ENCODE results near the gene HBS1L. TPM values are rescaled to one million over a fixed set of nuclear protein-coding genes. Genes with fewer than 3 reads are reported as not detected.

The HBS1L gene
- total and polyA plus RNA-seq, 8 donors, result 55.1 to 71.5 (median 63.4) TPM

- no peak for ATAC-seq
- no peak overlapping the region for H3K4me3 ChIP-seq
Measured at GRCh38 chr6:135096403-135097130, 41.9 kb upstream of the HBS1L start.

GRCh38 chr6:135095716-135096115 lies 41.1 kb upstream of the HBS1L start:
- Histone ChIP-seq H3K4me3 (no peak overlapping the region), H3K27me3 (no peaks in the 10 kb centered on the region), H3K27ac (no peak overlapping the region), H3K4me1 (no peaks in the 10 kb centered on the region), H3K36me3 (no peaks in the 10 kb centered on the region), H3K9me3 (no peaks in the 10 kb centered on the region)
- intact Hi-C loops (cut with DNase I), result no loop called here
- DNase-seq, result no peak
- no peak for TF ChIP-seq CTCF (IDR thresholded peaks at IDR 0.05)
- no peak for ATAC-seq

More at GRCh38 chr6:135096403-135097130, 41.9 kb upstream of the HBS1L start:
- Histone ChIP-seq H3K4me1 (no peaks in the 10 kb centered on the region), H3K27me3 (no peaks in the 10 kb centered on the region), H3K36me3 (no peaks in the 10 kb centered on the region), H3K9me3 (no peaks in the 10 kb centered on the region), H3K27ac (no peak overlapping the region)
- no peak for TF ChIP-seq CTCF (IDR thresholded peaks at IDR 0.05)
- no peak for DNase-seq
- intact Hi-C loops (cut with DNase I), result no loop called here

- ATAC-seq (no peak), DNase-seq (no peak)
- Histone ChIP-seq H3K9me3 (no peaks in the 10 kb centered on the region), H3K4me1 (no peaks in the 10 kb centered on the region), H3K27ac (no peak overlapping the region), H3K4me3 (no peak overlapping the region), H3K27me3 (no peaks in the 10 kb centered on the region), H3K36me3 (no peaks in the 10 kb centered on the region)
- intact Hi-C loops (cut with DNase I), result no loop called here
- no peak for TF ChIP-seq CTCF (IDR thresholded peaks at IDR 0.05)
Measured at GRCh38 chr6:135094403-135094821, 39.8 kb upstream of the HBS1L start.

- no peak for DNase-seq
- no peak overlapping the region for H3K27ac ChIP-seq
Measured at GRCh38 chr6:135093578-135093977, 39.0 kb upstream of the HBS1L start.

GRCh38 chr6:135092724-135093123 lies 38.1 kb upstream of the HBS1L start:
- ATAC-seq (no peak), DNase-seq (no peak)
- Histone ChIP-seq H3K4me1 (peaks cover 0 to 10% of the 10 kb centered on the region in 2 donors), H3K9me3 (no peaks in the 10 kb centered on the region), H3K27ac (no peak overlapping the region), H3K27me3 (no peaks in the 10 kb centered on the region), H3K4me3 (no peak overlapping the region), H3K36me3 (no peaks in the 10 kb centered on the region)
- intact Hi-C loops (cut with DNase I), result no loop called here
- no peak for TF ChIP-seq CTCF (IDR thresholded peaks at IDR 0.05)

More at GRCh38 chr6:135093578-135093977, 39.0 kb upstream of the HBS1L start:
- intact Hi-C loops (cut with DNase I), result no loop called here
- ATAC-seq, result no peak
- no peak for TF ChIP-seq CTCF (IDR thresholded peaks at IDR 0.05)
- Histone ChIP-seq H3K27me3 (no peaks in the 10 kb centered on the region), H3K9me3 (no peaks in the 10 kb centered on the region), H3K4me3 (no peak overlapping the region), H3K36me3 (no peaks in the 10 kb centered on the region), H3K4me1 (peaks cover 0 to 3% of the 10 kb centered on the region in 2 donors)
